IMR-90 (cell line): Measurements from ENCODE around the gene GATA2. TPM values are rescaled to one million over a fixed set of nuclear protein-coding genes. Genes with fewer than 3 reads are reported as not detected.

Source experiments
- ATAC-seq: fragments of 200-7000 bp; cut with Tn5 transposase; 2 replicates; pipeline ENCODE4 v1.9.1; 2020; ENCODE audit warnings: low read depth, mild to moderate bottlenecking, moderate library complexity
- BruUV-seq: library from RNA; stranded (reverse); fragments of 400-500 nt; replicated peaks from 2 replicates; lab custom pipeline; 2021; lab: Mats Ljungman, UMichigan
- CTCF ChIA-PET: fragments of 300-600 bp; formaldehyde crosslinking; extraction: SDS; loops from one replicate; lab custom pipeline; 2021; ENCODE audit warnings: antibody characterized with exemption; lab: Yijun Ruan, JAX
- POLR2A ChIA-PET: fragments of 300-600 bp; sonication (Branson Sonifier 250); formaldehyde crosslinking; loops from one replicate; lab custom pipeline; 2022; ENCODE audit warnings: antibody characterized with exemption; ENCODE audit not compliant: unreplicated experiment; lab: Charles Lee
- DNase-seq: peaks from one replicate; pipeline ENCODE4 v3.0.0; 2013
- H2AFZ ChIP-seq: replicated peaks from 2 replicates; pipeline ENCODE3; 2013; ENCODE audit warnings: low read length, mild to moderate bottlenecking; ENCODE audit not compliant: poor library complexity
- H2AK5ac ChIP-seq: 2 replicates; pipeline ENCODE4 v1.6.1; 2013; ENCODE audit warnings: low read depth, low read length, inconsistent platforms
- H2AK9ac ChIP-seq: replicated peaks from 2 replicates; pipeline ENCODE3; 2013; ENCODE audit warnings: mild to moderate bottlenecking, low read depth, low read length, moderate library complexity; ENCODE audit not compliant: poor library complexity
- H2BK120ac ChIP-seq: 2 replicates; pipeline ENCODE4 v1.6.1; 2013; ENCODE audit warnings: low read depth, low read length, inconsistent platforms
- H2BK15ac ChIP-seq: 3 replicates; pipeline ENCODE4 v1.6.1; 2013; ENCODE audit warnings: low read depth, low read length, inconsistent platforms
- H2BK20ac ChIP-seq: 2 replicates; pipeline ENCODE4 v1.6.1; 2013; ENCODE audit warnings: low read depth, mild to moderate bottlenecking, inconsistent platforms, low read length, moderate library complexity
- H2BK5ac ChIP-seq: 2 replicates; pipeline ENCODE4 v1.6.1; 2013; ENCODE audit warnings: mild to moderate bottlenecking, low read depth, low read length, inconsistent platforms; ENCODE audit not compliant: poor library complexity, severe bottlenecking
- H3K14ac ChIP-seq: replicated peaks from 2 replicates; pipeline ENCODE4 v1.6.1; 2013; ENCODE audit warnings: low read depth, low read length, inconsistent platforms
- H3K18ac ChIP-seq: 2 replicates; pipeline ENCODE4 v1.6.1; 2013; ENCODE audit warnings: low read depth, low read length, control low read depth
- H3K23ac ChIP-seq: 2 replicates; pipeline ENCODE4 v1.6.1; 2013; ENCODE audit warnings: low read depth, low read length, inconsistent platforms
- H3K27ac ChIP-seq: 2 replicates; pipeline ENCODE4 v1.5.1; 2013; ENCODE audit warnings: mild to moderate bottlenecking, control low read depth, low read length; ENCODE audit not compliant: insufficient read depth
- H3K27me3 ChIP-seq: 2 replicates; pipeline ENCODE4 v1.6.1; 2013; ENCODE audit warnings: low read length; ENCODE audit not compliant: control insufficient read depth, insufficient read depth
- H3K36me3 ChIP-seq: 2 replicates; pipeline ENCODE4 v1.6.1; 2013; ENCODE audit warnings: low read length, mixed read lengths; ENCODE audit not compliant: control insufficient read depth, insufficient read depth
- H3K4ac ChIP-seq: 2 replicates; pipeline ENCODE4 v1.6.1; 2013; ENCODE audit warnings: low read depth, low read length, inconsistent platforms
- H3K4me1 ChIP-seq: 2 replicates; pipeline ENCODE4 v1.6.1; 2013; ENCODE audit warnings: low read length, mixed read lengths; ENCODE audit not compliant: control insufficient read depth, insufficient read depth
- H3K4me2 ChIP-seq: 2 replicates; pipeline ENCODE4 v1.6.1; 2013; ENCODE audit warnings: low read depth, mild to moderate bottlenecking, control low read depth, low read length, moderate library complexity
- H3K4me3 ChIP-seq: 2 replicates; pipeline ENCODE4 v1.5.1; 2013; ENCODE audit warnings: low read depth, mild to moderate bottlenecking, control low read depth, low read length, moderate library complexity; ENCODE audit not compliant: insufficient read depth
- H3K56ac ChIP-seq: 2 replicates; pipeline ENCODE4 v1.6.1; 2013; ENCODE audit warnings: low read length, inconsistent platforms; ENCODE audit not compliant: insufficient read depth; ENCODE audit errors: extremely low read depth
- H3K79me1 ChIP-seq, 2 experiments: 2 replicates each; pipeline ENCODE4 v1.6.1; 2013; ENCODE audit warnings: low read length in 2 of 2, inconsistent platforms in 1 of 2, low read depth in 1 of 2
- H3K9ac ChIP-seq: 2 replicates; pipeline ENCODE4 v1.6.1; 2013; ENCODE audit warnings: low read depth, low read length, control low read depth
- H3K9me1 ChIP-seq: 2 replicates; pipeline ENCODE4 v1.6.1; 2013; ENCODE audit warnings: low read length, inconsistent platforms; ENCODE audit not compliant: insufficient read depth
- H3K9me3 ChIP-seq: 2 replicates; pipeline ENCODE4 v1.6.1; 2013; ENCODE audit warnings: low read length; ENCODE audit not compliant: control insufficient read depth, insufficient read depth
- H4K20me1 ChIP-seq: 2 replicates; pipeline ENCODE4 v1.6.1; 2013; ENCODE audit warnings: low read length, inconsistent platforms; ENCODE audit not compliant: insufficient read depth
- H4K5ac ChIP-seq: 2 replicates; pipeline ENCODE4 v1.6.1; 2013; ENCODE audit warnings: mild to moderate bottlenecking, low read depth, low read length, control low read depth
- H4K8ac ChIP-seq, 2 experiments: 2 replicates each; pipeline ENCODE4 v1.6.1; 2013; ENCODE audit warnings: low read depth in 2 of 2, low read length in 2 of 2, control low read depth in 1 of 2, inconsistent platforms in 1 of 2
- H4K91ac ChIP-seq: 2 replicates; pipeline ENCODE4 v1.6.1; 2013; ENCODE audit warnings: low read depth, low read length, inconsistent platforms; ENCODE audit not compliant: insufficient read depth
- BHLHE40 ChIP-seq: fragments of 150-350 bp; IDR thresholded peaks from 2 replicates; pipeline ENCODE4 v1.6.1; 2016; ENCODE audit warnings: mild to moderate bottlenecking, low read depth, low read length
- CEBPB ChIP-seq: IDR thresholded peaks from 2 replicates; pipeline ENCODE4 v1.6.1; 2012; ENCODE audit warnings: low read depth, low read length, improper control_type of control experiment
- CHD1 ChIP-seq: IDR thresholded peaks from 2 replicates; pipeline ENCODE4 v1.6.1; 2012; ENCODE audit warnings: low read depth, low read length, improper control_type of control experiment
- FOS ChIP-seq: fragments of 150-350 bp; IDR thresholded peaks from 2 replicates; pipeline ENCODE4 v1.6.1; 2016; ENCODE audit warnings: low read depth, low read length
- MAFK ChIP-seq: IDR thresholded peaks from 2 replicates; pipeline ENCODE4 v1.6.1; 2012; ENCODE audit warnings: low read depth, low read length, improper control_type of control experiment
- MAZ ChIP-seq: IDR thresholded peaks from 2 replicates; pipeline ENCODE4 v1.6.1; 2012; ENCODE audit warnings: low read depth, mild to moderate bottlenecking, low read length, improper control_type of control experiment, moderate library complexity, borderline replicate concordance
- MXI1 ChIP-seq: IDR thresholded peaks from 2 replicates; pipeline ENCODE4 v1.6.1; 2012; ENCODE audit warnings: low read depth, mild to moderate bottlenecking, low read length, moderate library complexity, borderline replicate concordance
- NFE2L2 ChIP-seq: fragments of 150-350 bp; IDR thresholded peaks from 2 replicates; pipeline ENCODE4 v1.6.1; 2016; ENCODE audit warnings: low read depth, mild to moderate bottlenecking, low read length
- POLR2A ChIP-seq: IDR thresholded peaks from 2 replicates; pipeline ENCODE4 v1.6.1; 2012; ENCODE audit warnings: mild to moderate bottlenecking, low read depth, low read length
- RAD21 ChIP-seq: IDR thresholded peaks from 2 replicates; pipeline ENCODE4 v1.6.1; 2012; ENCODE audit warnings: low read length, improper control_type of control experiment
- RCOR1 ChIP-seq: IDR thresholded peaks from 2 replicates; pipeline ENCODE4 v1.6.1; 2012; ENCODE audit warnings: mild to moderate bottlenecking, low read length, improper control_type of control experiment; ENCODE audit not compliant: insufficient replicate concordance
- RFX5 ChIP-seq: IDR thresholded peaks from 2 replicates; pipeline ENCODE4 v1.8.0; 2012; ENCODE audit warnings: low read depth, mild to moderate bottlenecking, low read length, moderate library complexity
- SMC3 ChIP-seq: fragments of 150-350 bp; IDR thresholded peaks from 2 replicates; pipeline ENCODE4 v1.6.1; 2016; ENCODE audit warnings: low read depth, mild to moderate bottlenecking, antibody characterized with exemption, low read length, moderate library complexity
- WGBS, 2 experiments: methylation state at CpG; one replicate each; pipeline versions ENCODE4 v1.1.5 to v1.1.7; 2013; ENCODE audit warnings: missing lambda C conversion rate in 2 of 2; ENCODE audit not compliant: insufficient read length in 1 of 2; ENCODE audit errors: extremely low coverage in 2 of 2; 5-methylcytosine and 5-hydroxymethylcytosine counted together
- dilution Hi-C: fragments of 300-500 bp; cut with HindIII; formaldehyde crosslinking; loops from one replicate; pipeline ENCODE4 v1.14.3; 2018; ENCODE audit warnings: low sequenced_read_pairs; ENCODE audit not compliant: unreplicated experiment
- in situ Hi-C: fragments of 300-500 bp; cut with MboI; formaldehyde crosslinking; loops from 3 replicates; pipeline ENCODE4 v1.14.3; 2019; ENCODE audit warnings: low sequenced_read_pairs, inconsistent platforms, mixed read lengths
- intact Hi-C: fragments of 100-400 bp; cut with micrococcal nuclease; formaldehyde crosslinking; loops from 2 replicates; pipeline ENCODE4 v1.10.0; 2022
- polyA plus RNA-seq, 3 experiments: library from polyadenylated mRNA; depleted of rRNA; stranded (reverse); fragments of >200 nt; gene quantifications; 2 replicates each; pipeline ENCODE4 v1.2.3, GENCODE V29; 2012; ENCODE audit warnings: low replicate concordance in 1 of 3
- total RNA-seq: library from RNA; depleted of rRNA; stranded (reverse); fragments of >200 nt; gene quantifications from 2 replicates; pipeline ENCODE4 v1.2.3, GENCODE V29; 2012
- TF ChIP-seq, protein P1 (sequence below): conservative IDR thresholded peaks from 2 replicates; pipeline ENCODE4 v1.5.1; 2012; ENCODE audit warnings: mild to moderate bottlenecking, low read depth, low read length, improper control_type of control experiment
- TF ChIP-seq, protein P2 (sequence below): fragments of 150-350 bp; IDR thresholded peaks from 2 replicates; pipeline ENCODE4 v1.6.1; 2017; ENCODE audit warnings: mild to moderate bottlenecking, antibody characterized with exemption, low read length, low read depth
- TF ChIP-seq, protein P3 (sequence below): fragments of 150-350 bp; IDR thresholded peaks from 2 replicates; pipeline ENCODE4 v1.6.1; 2016; ENCODE audit warnings: low read depth, mild to moderate bottlenecking, low read length, moderate library complexity, borderline replicate concordance

The GATA2 gene
- total and polyA plus RNA-seq, 2 of the 4 experiments (the other 2 are of a cell fraction), result 2.2 to 13.5 TPM

DNA sequence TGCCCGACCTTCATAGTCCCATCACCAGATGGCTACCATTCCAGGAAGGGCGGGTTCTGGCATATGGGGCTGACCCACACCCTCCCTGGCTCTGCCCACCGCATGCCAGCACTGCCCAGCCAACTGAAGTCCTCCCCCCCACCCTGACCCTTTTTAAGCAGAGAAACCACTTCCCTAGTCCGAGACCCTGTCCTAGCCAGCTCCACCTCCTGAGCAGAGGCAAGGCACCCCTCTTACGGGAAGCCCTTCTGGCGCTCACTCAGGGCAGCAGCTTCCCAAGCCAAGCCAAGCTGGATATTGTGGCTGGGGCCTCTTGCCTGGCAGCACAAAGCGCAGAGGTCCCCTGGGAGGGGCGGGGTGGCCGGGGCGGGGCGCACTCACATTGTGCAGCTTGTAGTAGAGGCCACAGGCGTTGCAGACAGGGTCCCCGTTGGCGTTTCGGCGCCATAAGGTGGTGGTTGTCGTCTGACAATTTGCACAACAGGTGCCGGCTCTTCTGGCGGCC, 11.5 kb downstream of the GATA2 start:
- Histone ChIP-seq H3K56ac (no peak overlapping the region), H3K18ac (no peak overlapping the region), H2AK9ac (no peak overlapping the region), H3K9me1 (peaks cover 3% of the 10 kb centered on the region; the same call in 1 of the 2 replicates), H2AK5ac (no peak overlapping the region), H2BK15ac (no peak overlapping the region), H4K20me1 (peaks cover 5% of the 10 kb centered on the region; the same call in 1 of the 2 replicates), H4K8ac (no peak overlapping the region), H3K27me3 (peaks cover under 1% of the 10 kb centered on the region; the same call in 1 of the 2 replicates), H3K23ac (no peak overlapping the region), H3K4me2 (no peak overlapping the region), H3K14ac (no peak overlapping the region), H4K91ac (no peak overlapping the region), H2BK5ac (no peak overlapping the region), H2BK20ac (no peak overlapping the region), H4K5ac (no peak overlapping the region), H3K36me3 (peaks cover 21% of the 10 kb centered on the region), H3K9ac (no peak overlapping the region), H2AFZ (no peak overlapping the region), H3K4me1 (peaks cover 22% of the 10 kb centered on the region), H3K9me3 (no peaks in the 10 kb centered on the region), H3K4ac (no peak overlapping the region), H2BK120ac (no peak overlapping the region), H3K79me1 (peaks cover 0 to 23% of the 10 kb centered on the region in 2 experiments), H3K27ac (no peak overlapping the region), H3K4me3 (no peak overlapping the region)
- in situ Hi-C loops, result loop anchor here (10.0 kb wide), 1 partner anchor 387 kb away; no protein-coding TSS in a partner anchor
- no TSS peak for BruUV-seq
- DNase-seq (no peak), ATAC-seq (no peak)
- TF ChIP-seq, protein P1, sequence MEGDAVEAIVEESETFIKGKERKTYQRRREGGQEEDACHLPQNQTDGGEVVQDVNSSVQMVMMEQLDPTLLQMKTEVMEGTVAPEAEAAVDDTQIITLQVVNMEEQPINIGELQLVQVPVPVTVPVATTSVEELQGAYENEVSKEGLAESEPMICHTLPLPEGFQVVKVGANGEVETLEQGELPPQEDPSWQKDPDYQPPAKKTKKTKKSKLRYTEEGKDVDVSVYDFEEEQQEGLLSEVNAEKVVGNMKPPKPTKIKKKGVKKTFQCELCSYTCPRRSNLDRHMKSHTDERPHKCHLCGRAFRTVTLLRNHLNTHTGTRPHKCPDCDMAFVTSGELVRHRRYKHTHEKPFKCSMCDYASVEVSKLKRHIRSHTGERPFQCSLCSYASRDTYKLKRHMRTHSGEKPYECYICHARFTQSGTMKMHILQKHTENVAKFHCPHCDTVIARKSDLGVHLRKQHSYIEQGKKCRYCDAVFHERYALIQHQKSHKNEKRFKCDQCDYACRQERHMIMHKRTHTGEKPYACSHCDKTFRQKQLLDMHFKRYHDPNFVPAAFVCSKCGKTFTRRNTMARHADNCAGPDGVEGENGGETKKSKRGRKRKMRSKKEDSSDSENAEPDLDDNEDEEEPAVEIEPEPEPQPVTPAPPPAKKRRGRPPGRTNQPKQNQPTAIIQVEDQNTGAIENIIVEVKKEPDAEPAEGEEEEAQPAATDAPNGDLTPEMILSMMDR, result no peak
- TF ChIP-seq, protein P2, sequence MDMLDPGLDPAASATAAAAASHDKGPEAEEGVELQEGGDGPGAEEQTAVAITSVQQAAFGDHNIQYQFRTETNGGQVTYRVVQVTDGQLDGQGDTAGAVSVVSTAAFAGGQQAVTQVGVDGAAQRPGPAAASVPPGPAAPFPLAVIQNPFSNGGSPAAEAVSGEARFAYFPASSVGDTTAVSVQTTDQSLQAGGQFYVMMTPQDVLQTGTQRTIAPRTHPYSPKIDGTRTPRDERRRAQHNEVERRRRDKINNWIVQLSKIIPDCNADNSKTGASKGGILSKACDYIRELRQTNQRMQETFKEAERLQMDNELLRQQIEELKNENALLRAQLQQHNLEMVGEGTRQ, result no peak
- no peak for TF ChIP-seq SMC3
- TF ChIP-seq CEBPB, result no peak
- no peak for TF ChIP-seq RFX5
- no peak for TF ChIP-seq RAD21
- no peak for TF ChIP-seq POLR2A
- TF ChIP-seq MAZ, result no peak
- TF ChIP-seq, protein P3, sequence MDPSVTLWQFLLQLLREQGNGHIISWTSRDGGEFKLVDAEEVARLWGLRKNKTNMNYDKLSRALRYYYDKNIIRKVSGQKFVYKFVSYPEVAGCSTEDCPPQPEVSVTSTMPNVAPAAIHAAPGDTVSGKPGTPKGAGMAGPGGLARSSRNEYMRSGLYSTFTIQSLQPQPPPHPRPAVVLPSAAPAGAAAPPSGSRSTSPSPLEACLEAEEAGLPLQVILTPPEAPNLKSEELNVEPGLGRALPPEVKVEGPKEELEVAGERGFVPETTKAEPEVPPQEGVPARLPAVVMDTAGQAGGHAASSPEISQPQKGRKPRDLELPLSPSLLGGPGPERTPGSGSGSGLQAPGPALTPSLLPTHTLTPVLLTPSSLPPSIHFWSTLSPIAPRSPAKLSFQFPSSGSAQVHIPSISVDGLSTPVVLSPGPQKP, result no peak
- TF ChIP-seq RCOR1, result no peak
- TF ChIP-seq NFE2L2, result no peak
- TF ChIP-seq MXI1, result no peak
- no peak for TF ChIP-seq BHLHE40
- no peak for TF ChIP-seq MAFK
- TF ChIP-seq FOS, result no peak
- TF ChIP-seq CHD1, result no peak
- CTCF ChIA-PET, result no interaction called here
- WGBS, 2 experiments, result 49% methylated on average over 9 of the region's 19 CpGs; no CpG with 5 or more reads in 1 of the 2 experiments
- intact Hi-C loops, result loop anchor here (5.0 kb wide), 1 partner anchor 404 kb away; no protein-coding TSS in a partner anchor
- dilution Hi-C loops, result no loop called here
- POLR2A ChIA-PET, result no interaction called here
